Endothelial cell of umbilical vein (primary cell): Measurements from ENCODE around the gene HES1. TPM values are rescaled to one million over a fixed set of nuclear protein-coding genes. Genes with fewer than 3 reads are reported as not detected.

ENCODE experiments used
- BruUV-seq: library from RNA; stranded (reverse); fragments of 400-500 nt; replicated peaks from 2 replicates; lab custom pipeline; 2021; lab: Mats Ljungman, UMichigan
- CTCF ChIA-PET: fragments of 300-600, 350-600 bp; sonication (Branson Sonifier 250); formaldehyde crosslinking; loops from one replicate; lab custom pipeline; 2021; ENCODE audit warnings: antibody characterized with exemption, inconsistent platforms; lab: Charles Lee
- POLR2A ChIA-PET: fragments of 300-600, 350-600 bp; sonication (Branson Sonifier 250); formaldehyde crosslinking; loops from one replicate; lab custom pipeline; 2021; ENCODE audit warnings: antibody characterized with exemption, inconsistent platforms; lab: Charles Lee
- DNase-seq: peaks from one replicate; pipeline ENCODE4 v3.0.0-alpha.2; 2011; ENCODE audit warnings: low read depth, low spot score
- FAIRE-seq: peaks from 2 replicates; lab custom pipeline; 2011; peaks lifted over from hg19 to GRCh38; lab: Jason Lieb, UNC
- H2AFZ ChIP-seq: 2 replicates; pipeline ENCODE4 v1.6.0; 2012; ENCODE audit warnings: low read depth, low read length, control low read depth, inconsistent platforms
- H3K27ac ChIP-seq: 2 replicates; pipeline ENCODE4 v1.5.1; 2011; ENCODE audit warnings: low read depth, mild to moderate bottlenecking, control low read depth, low read length, moderate library complexity; ENCODE audit not compliant: insufficient read depth
- H3K27me3 ChIP-seq, 2 experiments: 2 replicates each; pipeline versions ENCODE4 v1.6.0 to v1.6.1; 2011; ENCODE audit warnings: low read length in 2 of 2, mixed read lengths in 1 of 2; ENCODE audit not compliant: control insufficient read depth in 2 of 2, insufficient read depth in 2 of 2
- H3K36me3 ChIP-seq, 2 experiments: 2 replicates in 1 of 2; 3 replicates in 1 of 2; pipeline ENCODE4 v1.5.1; 2011; ENCODE audit warnings: low read length in 2 of 2, mild to moderate bottlenecking in 1 of 2, moderate library complexity in 1 of 2; ENCODE audit not compliant: control insufficient read depth in 2 of 2, insufficient read depth in 2 of 2; ENCODE audit errors: extremely low read depth in 1 of 2
- H3K4me1 ChIP-seq: 3 replicates; pipeline ENCODE4 v1.5.1; 2011; ENCODE audit warnings: mild to moderate bottlenecking, low read length; ENCODE audit not compliant: control insufficient read depth, insufficient read depth; ENCODE audit errors: extremely low read depth
- H3K4me2 ChIP-seq: 2 replicates; pipeline ENCODE4 v1.6.1; 2011; ENCODE audit warnings: low read length, control low read depth, mixed read lengths; ENCODE audit not compliant: insufficient read depth
- H3K4me3 ChIP-seq, 3 experiments: fragments of 200-600 bp in 1 of 3; sonication (generic), shearing (Covaris generic) in 1 of 3; replicated peaks in 1 of 3; 2 replicates each; pipeline ENCODE4 v1.5.1; 2011 to 2016; ENCODE audit warnings: control low read depth in 3 of 3, low read length in 3 of 3, mild to moderate bottlenecking in 2 of 3, inconsistent platforms in 1 of 3, low read depth in 1 of 3, moderate library complexity in 1 of 3; ENCODE audit not compliant: insufficient read depth in 1 of 3
- H3K79me2 ChIP-seq: 2 replicates; pipeline ENCODE4 v1.6.0; 2012; ENCODE audit warnings: low read length, inconsistent platforms; ENCODE audit not compliant: control insufficient read depth, insufficient read depth
- H3K9ac ChIP-seq: replicated peaks from 2 replicates; pipeline ENCODE3; 2011; ENCODE audit warnings: low read length, control low read depth; ENCODE audit not compliant: insufficient read depth; ENCODE audit errors: extremely low read depth
- H3K9me1 ChIP-seq: replicated peaks from 3 replicates; pipeline ENCODE4 v1.6.0; 2011; ENCODE audit warnings: mild to moderate bottlenecking, low read length; ENCODE audit not compliant: control insufficient read depth, insufficient read depth; ENCODE audit errors: extremely low read depth
- H3K9me3 ChIP-seq: replicated peaks from 2 replicates; pipeline ENCODE4 v1.5.1; 2012; ENCODE audit warnings: low read length, inconsistent platforms; ENCODE audit not compliant: control insufficient read depth, insufficient read depth
- H4K20me1 ChIP-seq: replicated peaks from 2 replicates; pipeline ENCODE3; 2011; ENCODE audit warnings: mild to moderate bottlenecking, low read length; ENCODE audit not compliant: control insufficient read depth, insufficient read depth; ENCODE audit errors: extremely low read depth
- CTCF ChIP-seq, 2 donors: IDR thresholded peaks; 1 replicate in 1 of 2; 2 replicates in 1 of 2; pipeline ENCODE4 v1.5.1; 2011; ENCODE audit warnings: low read length in 2 of 2, mild to moderate bottlenecking in 2 of 2, moderate library complexity in 2 of 2, control low read depth in 1 of 2, inconsistent platforms in 1 of 2, low read depth in 1 of 2; ENCODE audit not compliant: insufficient read depth in 1 of 2; ENCODE audit errors: extremely low read depth in 1 of 2
- EZH2 ChIP-seq: IDR thresholded peaks from 2 replicates; pipeline ENCODE4 v1.6.1; 2012; ENCODE audit warnings: borderline replicate concordance, low read depth, mild to moderate bottlenecking, moderate library complexity, low read length, inconsistent platforms; ENCODE audit not compliant: severe bottlenecking
- FOS ChIP-seq: IDR thresholded peaks from 2 replicates; pipeline ENCODE4 v1.6.1; 2011; ENCODE audit warnings: mild to moderate bottlenecking, low read length, moderate library complexity, borderline replicate concordance; ENCODE audit not compliant: insufficient read depth
- GATA2 ChIP-seq: IDR thresholded peaks from 2 replicates; pipeline ENCODE4 v1.7.0; 2011; ENCODE audit warnings: low read depth, mild to moderate bottlenecking, moderate library complexity, mixed read lengths, low read length; ENCODE audit not compliant: insufficient read length, insufficient read depth
- JUN ChIP-seq: IDR thresholded peaks from 2 replicates; pipeline ENCODE4 v1.6.1; 2011; ENCODE audit warnings: borderline replicate concordance, low read depth; ENCODE audit not compliant: insufficient read length, insufficient read depth
- MAX ChIP-seq: IDR thresholded peaks from 2 replicates; pipeline ENCODE4 v1.6.1; 2011; ENCODE audit not compliant: insufficient read depth, insufficient read length
- MYC ChIP-seq: IDR thresholded peaks from one replicate; pipeline ENCODE4 v1.6.1; 2011; ENCODE audit warnings: mild to moderate bottlenecking, low read depth, low read length
- POLR2A ChIP-seq: IDR thresholded peaks from 2 replicates; pipeline ENCODE4 v1.6.1; 2012; ENCODE audit warnings: low read depth, mild to moderate bottlenecking, control low read depth, low read length
- POLR2AphosphoS5 ChIP-seq: IDR thresholded peaks from 2 replicates; pipeline ENCODE4 v1.6.1; 2012; ENCODE audit warnings: low read depth, mild to moderate bottlenecking, control low read depth, low read length, moderate library complexity; ENCODE audit not compliant: insufficient read depth
- dilution Hi-C: fragments of 300-500 bp; cut with MboI; formaldehyde crosslinking; loops from one replicate; pipeline ENCODE4 v1.15.0; 2019; ENCODE audit warnings: low sequenced_read_pairs; ENCODE audit not compliant: extremely low pct_ligation_motif_present
- intact Hi-C: fragments of 100-400 bp; cut with micrococcal nuclease; formaldehyde crosslinking; loops from one replicate; pipeline ENCODE4 v1.10.0; 2022
- polyA plus RNA-seq, 4 experiments: library from polyadenylated mRNA; depleted of rRNA in 3 of 4; stranded (reverse) in 3 of 4; unstranded in 1 of 4; fragments of >200 nt; gene quantifications; 2 replicates each; pipeline versions ENCODE4 v1.2.1 to v1.2.3, GENCODE V29; 2011 to 2012; ENCODE audit warnings: missing spikeins in 1 of 4
- total RNA-seq: library from RNA; stranded (reverse); gene quantifications from 2 replicates; pipeline ENCODE4 v1.2.3, GENCODE V29; 2021

HES1 gene
- total and polyA plus RNA-seq, 2 donors (not counting 3 experiments of a cell fraction or from before 2014, with no cell fraction given) = 42.0 to 210 TPM

GRCh38 chr3:194111336-194111735 lies 24.6 kb upstream of the HES1 start:
- BruUV-seq = no TSS peak
- H3K9me1 ChIP-seq = no peaks in the 10 kb centered on the region
- H3K27ac ChIP-seq = no peak overlapping the region
- no peaks in the 10 kb centered on the region for H3K36me3 ChIP-seq
- H2AFZ ChIP-seq = no peak overlapping the region
- H4K20me1 ChIP-seq = no peaks in the 10 kb centered on the region
- H3K27me3 ChIP-seq = peaks cover 0 to 7% of the 10 kb centered on the region in 2 experiments
- intact Hi-C loops = no loop called here
- no peak overlapping the region for H3K4me3 ChIP-seq
- FAIRE-seq (no peak), DNase-seq (no peak)
- H3K4me2 ChIP-seq = no peak overlapping the region
- TF ChIP-seq CTCF (IDR thresholded peaks at IDR 0.05; ENCODE audit: extremely low read depth in 1 of 2, insufficient read depth in 1 of 2, low read depth in 1 of 2, low read length in 2 of 2) = no peak
- no peak for TF ChIP-seq MAX
- TF ChIP-seq GATA2 = no peak
- no peak for TF ChIP-seq FOS
- no peak for TF ChIP-seq JUN
- no peak for TF ChIP-seq MYC
- TF ChIP-seq POLR2AphosphoS5 = no peak
- TF ChIP-seq EZH2 = no peak
- no peak for TF ChIP-seq POLR2A
- ChIA-PET POLR2A (no interaction called here), CTCF (no interaction called here)
- no peaks in the 10 kb centered on the region for H3K4me1 ChIP-seq
- dilution Hi-C loops = no loop called here
- no peak overlapping the region for H3K9ac ChIP-seq
- no peaks in the 10 kb centered on the region for H3K79me2 ChIP-seq
- H3K9me3 ChIP-seq = no peaks in the 10 kb centered on the region
